Transverse colon (tissue), 3 donors: ENCODE results near the gene BRSK1.

Source experiments
- CTCF ChIP-seq, 5 experiments: fragments of 200-600 bp in 3 of 5; fragments of 450-650 bp in 2 of 5; sonication (generic) in 3 of 5; IDR thresholded peaks; 1 replicate in 2 of 5; 2 replicates in 3 of 5; pipeline ENCODE4 v1.5.1; 2016 to 2017; ENCODE audit warnings: antibody characterized with exemption in 5 of 5, inconsistent platforms in 3 of 5, mild to moderate bottlenecking in 2 of 5, moderate library complexity in 1 of 5
- POLR2A ChIP-seq: fragments of 450-650 bp; IDR thresholded peaks from one replicate; pipeline ENCODE4 v1.6.1; 2016; ENCODE audit warnings: antibody characterized with exemption, mild to moderate bottlenecking, moderate library complexity

GRCh38 chr19:55279770-55280643, 3.8 kb upstream of the BRSK1 start, which contains the start of gene HSPBP1:
- TF ChIP-seq CTCF (IDR thresholded peaks at IDR 0.05): no peak
- TF ChIP-seq POLR2A: peak; percentile 38
